SK-N-SH treated with all-trans-retinoic acid at 6 μM for 48 hours (cell line): ENCODE results near the gene NTSR2.

ENCODE experiments used
- ATAC-seq: fragments of 200-7000 bp; cut with Tn5 transposase; 3 replicates; pipeline ENCODE4 v1.9.1; 2020; ENCODE audit warnings: mild to moderate bottlenecking, moderate library complexity
- ARNTL ChIP-seq: fragments of 450-650 bp; formaldehyde crosslinking; IDR thresholded peaks from 2 replicates; pipeline ENCODE4 v1.5.0; 2020; ENCODE audit warnings: low read depth, mild to moderate bottlenecking, moderate library complexity, borderline replicate concordance
- BACH2 ChIP-seq: fragments of 250-450 bp; sonication (Bioruptor Pico); IDR thresholded peaks from 2 replicates; pipeline ENCODE4 v1.9.0; 2021; ENCODE audit warnings: mild to moderate bottlenecking, borderline replicate concordance
- CSDC2 ChIP-seq: fragments of 250-450 bp; sonication (Bioruptor Pico); IDR thresholded peaks from 2 replicates; pipeline ENCODE4 v1.5.0; 2020; ENCODE audit warnings: mild to moderate bottlenecking, moderate library complexity
- CSRNP3 ChIP-seq: fragments of 250-450 bp; sonication (Bioruptor Pico); IDR thresholded peaks from 2 replicates; pipeline ENCODE4 v1.5.1; 2021; ENCODE audit warnings: mild to moderate bottlenecking, moderate library complexity
- ESRRG ChIP-seq: fragments of 250-450 bp; sonication (Bioruptor Pico); IDR thresholded peaks from 2 replicates; pipeline ENCODE4 v1.6.1; 2021; ENCODE audit warnings: mild to moderate bottlenecking
- GLIS3 ChIP-seq: fragments of 250-450 bp; sonication (Bioruptor Pico); IDR thresholded peaks from 2 replicates; pipeline ENCODE4 v1.5.0; 2020; ENCODE audit warnings: mild to moderate bottlenecking, moderate library complexity
- ISL1 ChIP-seq: fragments of 250-450 bp; sonication (Bioruptor Pico); IDR thresholded peaks from 2 replicates; pipeline ENCODE4 v2.1.2; 2022; ENCODE audit warnings: mild to moderate bottlenecking, moderate library complexity
- OSR1 ChIP-seq: fragments of 250-450 bp; sonication (Bioruptor Pico); IDR thresholded peaks from 2 replicates; pipeline ENCODE4 v1.8.0; 2022; ENCODE audit warnings: moderate library complexity, mild to moderate bottlenecking, inconsistent platforms
- PATZ1 ChIP-seq: fragments of 250-450 bp; sonication (Bioruptor Pico); IDR thresholded peaks from 2 replicates; pipeline ENCODE4 v1.8.0; 2020; ENCODE audit warnings: mild to moderate bottlenecking, moderate library complexity, borderline replicate concordance
- PPARA ChIP-seq: fragments of 250-450 bp; sonication (Bioruptor Pico); IDR thresholded peaks from 2 replicates; pipeline ENCODE4 v1.5.0; 2020; ENCODE audit warnings: mild to moderate bottlenecking, borderline replicate concordance
- RARB ChIP-seq: fragments of 250-450 bp; sonication (Bioruptor Pico); IDR thresholded peaks from 2 replicates; pipeline ENCODE4 v1.8.0; 2021; ENCODE audit warnings: mild to moderate bottlenecking, moderate library complexity
- SNAI2 ChIP-seq: fragments of 250-450 bp; sonication (Bioruptor Pico); IDR thresholded peaks from 2 replicates; pipeline ENCODE4 v1.5.0; 2020; ENCODE audit warnings: mild to moderate bottlenecking, moderate library complexity
- TCF4 ChIP-seq: fragments of 250-450 bp; sonication (Bioruptor Pico); IDR thresholded peaks from 2 replicates; pipeline ENCODE4 v1.8.0; 2021; ENCODE audit warnings: mild to moderate bottlenecking, moderate library complexity, borderline replicate concordance
- TOX ChIP-seq: fragments of 250-450 bp; sonication (Bioruptor Pico); IDR thresholded peaks from 2 replicates; pipeline ENCODE4 v1.8.0; 2021; ENCODE audit warnings: mild to moderate bottlenecking, moderate library complexity, borderline replicate concordance
- TSHZ2 ChIP-seq: fragments of 250-450 bp; sonication (Bioruptor Pico); IDR thresholded peaks from 2 replicates; pipeline ENCODE4 v1.5.0; 2020; ENCODE audit warnings: mild to moderate bottlenecking, moderate library complexity
- ZFP3 ChIP-seq: fragments of 250-450 bp; sonication (Bioruptor Pico); IDR thresholded peaks from 2 replicates; pipeline ENCODE4 v1.5.0; 2020; ENCODE audit warnings: mild to moderate bottlenecking, moderate library complexity
- ZFP30 ChIP-seq: fragments of 450-650 bp; formaldehyde crosslinking; IDR thresholded peaks from 2 replicates; pipeline ENCODE4 v1.5.0; 2022; ENCODE audit warnings: mild to moderate bottlenecking, moderate library complexity
- ZNF565 ChIP-seq: fragments of 450-650 bp; formaldehyde crosslinking; conservative IDR thresholded peaks from 2 replicates; pipeline ENCODE4 v1.5.0; 2020; ENCODE audit warnings: low read depth, mild to moderate bottlenecking, moderate library complexity
- ZNF70 ChIP-seq: fragments of 450-650 bp; formaldehyde crosslinking; IDR thresholded peaks from 2 replicates; pipeline ENCODE4 v1.5.0; 2020; ENCODE audit warnings: mild to moderate bottlenecking, moderate library complexity
- ZNF8 ChIP-seq: fragments of 450-650 bp; formaldehyde crosslinking; IDR thresholded peaks from 2 replicates; pipeline ENCODE4 v1.5.0; 2020; ENCODE audit warnings: mild to moderate bottlenecking, moderate library complexity
- TF ChIP-seq, protein P1 (sequence below): fragments of 250-450 bp; sonication (Bioruptor Pico); IDR thresholded peaks from 2 replicates; pipeline ENCODE4 v1.8.0; 2021; ENCODE audit warnings: low read depth, mild to moderate bottlenecking, moderate library complexity, borderline replicate concordance

Gene NTSR2

DNA sequence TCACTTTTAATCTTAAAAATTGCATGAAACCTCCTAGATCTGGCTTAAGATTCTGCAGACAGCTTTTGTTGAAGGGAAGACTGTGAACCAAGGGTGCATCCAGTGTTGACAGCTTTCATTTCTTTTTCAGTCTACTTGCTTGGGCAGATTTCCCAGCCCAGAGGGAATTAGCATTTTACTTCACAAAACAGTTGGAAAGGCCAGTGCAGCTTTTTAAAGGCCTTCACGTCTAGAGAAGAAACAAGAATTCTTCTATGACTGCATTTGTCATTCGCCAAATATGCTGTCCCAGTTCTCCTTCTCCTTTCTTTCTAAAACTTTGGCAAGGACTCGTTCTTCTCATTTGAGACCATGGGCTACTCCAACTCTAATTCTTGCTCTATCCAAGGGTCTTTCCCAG lies 17.4 kb downstream of the NTSR2 start:
- no peak for ATAC-seq
- TF ChIP-seq CSDC2 (CRISPR knock-in tag) (no peak), CSRNP3 (CRISPR knock-in tag) (no peak), ZNF8 (CRISPR knock-in tag) (no peak), ZFP3 (CRISPR knock-in tag) (no peak), PPARA (no peak), ZFP30 (CRISPR knock-in tag) (no peak), OSR1 (CRISPR knock-in tag) (no peak), BACH2 (CRISPR knock-in tag) (no peak), GLIS3 (no peak), ESRRG (CRISPR knock-in tag) (no peak), ZNF565 (CRISPR knock-in tag) (no peak), ISL1 (CRISPR knock-in tag) (no peak), ARNTL (CRISPR knock-in tag) (no peak), TSHZ2 (CRISPR knock-in tag) (no peak)
- TF ChIP-seq, protein P1, sequence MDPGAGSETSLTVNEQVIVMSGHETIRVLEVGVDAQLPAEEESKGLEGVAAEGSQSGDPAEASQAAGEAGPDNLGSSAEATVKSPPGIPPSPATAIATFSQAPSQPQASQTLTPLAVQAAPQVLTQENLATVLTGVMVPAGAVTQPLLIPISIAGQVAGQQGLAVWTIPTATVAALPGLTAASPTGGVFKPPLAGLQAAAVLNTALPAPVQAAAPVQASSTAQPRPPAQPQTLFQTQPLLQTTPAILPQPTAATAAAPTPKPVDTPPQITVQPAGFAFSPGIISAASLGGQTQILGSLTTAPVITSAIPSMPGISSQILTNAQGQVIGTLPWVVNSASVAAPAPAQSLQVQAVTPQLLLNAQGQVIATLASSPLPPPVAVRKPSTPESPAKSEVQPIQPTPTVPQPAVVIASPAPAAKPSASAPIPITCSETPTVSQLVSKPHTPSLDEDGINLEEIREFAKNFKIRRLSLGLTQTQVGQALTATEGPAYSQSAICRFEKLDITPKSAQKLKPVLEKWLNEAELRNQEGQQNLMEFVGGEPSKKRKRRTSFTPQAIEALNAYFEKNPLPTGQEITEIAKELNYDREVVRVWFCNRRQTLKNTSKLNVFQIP (CRISPR knock-in tag) = no peak

GRCh38 chr2:11651856-11652548 lies 18.0 kb downstream of the NTSR2 start:
- ATAC-seq = no peak
- TF ChIP-seq ZNF565 (CRISPR knock-in tag) (no peak), ZNF70 (CRISPR knock-in tag) (no peak)

GRCh38 chr2:11649093-11649492 lies 20.9 kb downstream of the NTSR2 start:
- no peak for ATAC-seq
- TF ChIP-seq GLIS3 = no peak
- no peak for TF ChIP-seq ISL1 (CRISPR knock-in tag)
- TF ChIP-seq SNAI2 (CRISPR knock-in tag) = no peak
- no peak for TF ChIP-seq PATZ1 (CRISPR knock-in tag)
- no peak for TF ChIP-seq OSR1 (CRISPR knock-in tag)
- no peak for TF ChIP-seq ZFP30 (CRISPR knock-in tag)
- TF ChIP-seq TOX (CRISPR knock-in tag) = no peak
- no peak for TF ChIP-seq ESRRG (CRISPR knock-in tag)
- TF ChIP-seq, protein P1 (CRISPR knock-in tag) = no peak
- no peak for TF ChIP-seq RARB (CRISPR knock-in tag)
- TF ChIP-seq BACH2 (CRISPR knock-in tag) = no peak
- no peak for TF ChIP-seq CSRNP3 (CRISPR knock-in tag)
- no peak for TF ChIP-seq ZNF565 (CRISPR knock-in tag)
- no peak for TF ChIP-seq TSHZ2 (CRISPR knock-in tag)
- no peak for TF ChIP-seq ARNTL (CRISPR knock-in tag)
- TF ChIP-seq TCF4 (CRISPR knock-in tag) = no peak
